GM12801 (cell line): ENCODE data around the gene NPR1.

Source experiments
- CTCF ChIP-seq: IDR thresholded peaks from one replicate; pipeline ENCODE4 v1.5.1; 2011; ENCODE audit warnings: control low read depth; ENCODE audit not compliant: insufficient read length; ENCODE audit errors: extremely low read depth

The NPR1 gene

GRCh38 chr1:153643100-153643499 is 35.4 kb upstream of the NPR1 start:
- no peak for TF ChIP-seq CTCF

- no peak for TF ChIP-seq CTCF
Observed at GRCh38 chr1:153643816-153644215, 34.7 kb upstream of the NPR1 start.

- TF ChIP-seq CTCF = no peak
Observed at GRCh38 chr1:153646672-153647345, 31.7 kb upstream of the NPR1 start.

- TF ChIP-seq CTCF = no peak
Observed at GRCh38 chr1:153647346-153647714, 31.2 kb upstream of the NPR1 start.

GRCh38 chr1:153648000-153648643 is 30.4 kb upstream of the NPR1 start:
- TF ChIP-seq CTCF = no peak

GRCh38 chr1:153649137-153649862 is 29.2 kb upstream of the NPR1 start:
- TF ChIP-seq CTCF = no peak

GRCh38 chr1:153649863-153650235 is 28.6 kb upstream of the NPR1 start:
- TF ChIP-seq CTCF = no peak
